OCI-LY1 (cell line): Measurements from ENCODE around the gene HECW1.

ENCODE experiments used
- H2AFZ ChIP-seq: fragments of 200-600 bp; sonication (generic), shearing (Covaris generic); 2 replicates; pipeline ENCODE4 v1.6.0; 2014; ENCODE audit warnings: antibody characterized with exemption, mild to moderate bottlenecking, low read length
- H3F3A ChIP-seq: fragments of 200-600 bp; sonication (generic), shearing (Covaris generic); 2 replicates; pipeline ENCODE4 v1.6.0; 2014; ENCODE audit warnings: mild to moderate bottlenecking, antibody characterized with exemption, low read length, moderate library complexity; ENCODE audit not compliant: insufficient read depth
- H3K27ac ChIP-seq: fragments of 200-600 bp; sonication (generic); 2 replicates; pipeline ENCODE4 v1.5.1; 2014; ENCODE audit warnings: low read length, mixed run types, mild to moderate bottlenecking, low read depth; ENCODE audit not compliant: poor library complexity, severe bottlenecking
- H3K27me3 ChIP-seq: fragments of 200-600 bp; sonication (generic); 2 replicates; pipeline ENCODE4 v1.6.0; 2014; ENCODE audit warnings: antibody characterized with exemption, mild to moderate bottlenecking, low read length, moderate library complexity; ENCODE audit not compliant: insufficient read depth
- H3K36me3 ChIP-seq: fragments of 200-600 bp; sonication (generic); 2 replicates; pipeline ENCODE4 v1.6.1; 2014; ENCODE audit warnings: mild to moderate bottlenecking, antibody characterized with exemption, low read length, moderate library complexity, mixed read lengths; ENCODE audit not compliant: insufficient read depth
- H3K4me1 ChIP-seq: fragments of 200-600 bp; sonication (generic); 2 replicates; pipeline ENCODE4 v1.5.1; 2014; ENCODE audit warnings: mild to moderate bottlenecking, low read length, moderate library complexity; ENCODE audit not compliant: insufficient read depth, severe bottlenecking
- H3K4me2 ChIP-seq: fragments of 200-600 bp; sonication (generic), shearing (Covaris generic); 2 replicates; pipeline ENCODE4 v1.6.1; 2014; ENCODE audit warnings: low read length
- H3K4me3 ChIP-seq: fragments of 200-600 bp; sonication (generic); 2 replicates; pipeline ENCODE4 v1.5.1; 2014; ENCODE audit warnings: low read length, low read depth, mild to moderate bottlenecking, mixed read lengths; ENCODE audit not compliant: poor library complexity, severe bottlenecking
- H3K79me2 ChIP-seq: fragments of 200-600 bp; shearing (Covaris generic); 2 replicates; pipeline ENCODE4 v1.6.1; 2016; ENCODE audit warnings: mixed run types, low read length, mixed read lengths; ENCODE audit not compliant: insufficient read depth
- H3K9ac ChIP-seq: fragments of 200-600 bp; sonication (generic), shearing (Covaris generic); 2 replicates; pipeline ENCODE4 v1.6.1; 2014; ENCODE audit warnings: mild to moderate bottlenecking, low read length, mixed read lengths
- H3K9me2 ChIP-seq: fragments of 200-600 bp; sonication (generic), shearing (Covaris generic); 2 replicates; pipeline ENCODE4 v1.6.1; 2014; ENCODE audit warnings: low read depth, mild to moderate bottlenecking, low read length, mixed read lengths
- H3K9me3 ChIP-seq: fragments of 200-600 bp; shearing (Covaris generic); 2 replicates; pipeline ENCODE4 v1.6.1; 2014; ENCODE audit warnings: low read length, mixed read lengths
- H4K20me1 ChIP-seq: fragments of 200-600 bp; sonication (generic), shearing (Covaris generic); 2 replicates; pipeline ENCODE4 v1.6.0; 2016; ENCODE audit warnings: mild to moderate bottlenecking, low read length; ENCODE audit not compliant: insufficient read depth
- CTCF ChIP-seq: fragments of 200-600 bp; sonication (generic), shearing (Covaris generic); IDR thresholded peaks from 2 replicates; pipeline ENCODE4 v1.5.1; 2017; ENCODE audit warnings: mild to moderate bottlenecking, antibody characterized with exemption, low read length, moderate library complexity, mixed read lengths
- EZH2 ChIP-seq: fragments of 200-600 bp; sonication (generic), shearing (Covaris generic); IDR thresholded peaks from 2 replicates; pipeline ENCODE4 v1.8.0; 2017; ENCODE audit warnings: borderline replicate concordance, mixed run types, mild to moderate bottlenecking, antibody characterized with exemption, low read length, moderate library complexity, mixed read lengths

Gene HECW1

GRCh38 chr7:43273939-43274719 lies 161.7 kb downstream of the HECW1 start:
- Histone ChIP-seq H3K4me3 (no peak overlapping the region), H3K27ac (no peak overlapping the region), H4K20me1 (no peaks in the 10 kb centered on the region), H3K9ac (no peak overlapping the region), H3F3A (no peaks in the 10 kb centered on the region), H3K79me2 (no peaks in the 10 kb centered on the region), H3K4me2 (no peak overlapping the region), H3K4me1 (no peaks in the 10 kb centered on the region), H2AFZ (no peak overlapping the region), H3K9me3 (no peaks in the 10 kb centered on the region), H3K9me2 (no peaks in the 10 kb centered on the region), H3K27me3 (no peaks in the 10 kb centered on the region; the same call in 1 of the 2 replicates), H3K36me3 (no peaks in the 10 kb centered on the region)
- TF ChIP-seq EZH2 (no peak), CTCF (no peak)

GRCh38 chr7:43274752-43275151 lies 162.3 kb downstream of the HECW1 start:
- H3K27ac ChIP-seq: no peak overlapping the region

GRCh38 chr7:43276547-43276946 lies 164.1 kb downstream of the HECW1 start:
- TF ChIP-seq EZH2 (no peak), CTCF (no peak)
- Histone ChIP-seq H3K79me2 (no peaks in the 10 kb centered on the region), H3K9ac (no peak overlapping the region), H3K27me3 (no peaks in the 10 kb centered on the region; the same call in 1 of the 2 replicates), H3K9me3 (no peaks in the 10 kb centered on the region), H4K20me1 (no peaks in the 10 kb centered on the region), H3K4me1 (no peaks in the 10 kb centered on the region), H3K4me2 (no peak overlapping the region), H3K4me3 (no peak overlapping the region), H3K36me3 (no peaks in the 10 kb centered on the region), H3K27ac (no peak overlapping the region), H2AFZ (no peak overlapping the region), H3K9me2 (no peaks in the 10 kb centered on the region), H3F3A (no peaks in the 10 kb centered on the region)

More at GRCh38 chr7:43274752-43275151, 162.3 kb downstream of the HECW1 start:
- H3K4me1 ChIP-seq: no peaks in the 10 kb centered on the region
- H3K9me2 ChIP-seq: no peaks in the 10 kb centered on the region
- no peak overlapping the region for H3K4me3 ChIP-seq
- TF ChIP-seq CTCF (no peak), EZH2 (no peak)
- H2AFZ ChIP-seq: no peak overlapping the region
- no peak overlapping the region for H3K9ac ChIP-seq
- H4K20me1 ChIP-seq: no peaks in the 10 kb centered on the region
- H3K27me3 ChIP-seq: no peaks in the 10 kb centered on the region; the same call in 1 of the 2 replicates
- no peaks in the 10 kb centered on the region for H3K79me2 ChIP-seq
- H3K9me3 ChIP-seq: no peaks in the 10 kb centered on the region
- no peaks in the 10 kb centered on the region for H3F3A ChIP-seq
- H3K36me3 ChIP-seq: no peaks in the 10 kb centered on the region
- H3K4me2 ChIP-seq: no peak overlapping the region
